HepG2 (cell line): ENCODE results near the gene COX7C. TPM values are rescaled to one million over a fixed set of nuclear protein-coding genes. Genes with fewer than 3 reads are reported as not detected.

Source experiments
- CBFB ChIP-seq: sonication (generic); formaldehyde crosslinking; IDR thresholded peaks from 2 replicates; pipeline ENCODE4 v1.4.0; 2020; ENCODE audit warnings: missing genetic modification reagents
- HNF4G ChIP-seq, 2 experiments: sonication (generic) in 1 of 2; formaldehyde crosslinking in 1 of 2; IDR thresholded peaks; 2 replicates each; pipeline versions ENCODE4 v1.4.0 to v1.6.1; 2011 to 2020; ENCODE audit warnings: borderline replicate concordance in 2 of 2, low read depth in 2 of 2, mild to moderate bottlenecking in 2 of 2, low read length in 1 of 2, missing genetic modification reagents in 1 of 2, moderate library complexity in 1 of 2
- KAT2B ChIP-seq: fragments of 150-350 bp; IDR thresholded peaks from 2 replicates; pipeline ENCODE4 v1.6.1; 2014; ENCODE audit warnings: low read depth, low read length, borderline replicate concordance
- KDM3A ChIP-seq: IDR thresholded peaks from 2 replicates; pipeline ENCODE4 v1.6.1; 2018; ENCODE audit warnings: low read depth, missing compliant biosample characterization
- MAFK ChIP-seq, 2 experiments: IDR thresholded peaks in 1 of 2; conservative IDR thresholded peaks in 1 of 2; 2 replicates each; pipeline ENCODE4 v1.6.1; 2011; ENCODE audit warnings: improper control_type of control experiment in 2 of 2, low read length in 2 of 2
- MED8 ChIP-seq: sonication (generic); formaldehyde crosslinking; IDR thresholded peaks from 2 replicates; pipeline ENCODE4 v1.8.1; 2023; ENCODE audit warnings: mild to moderate bottlenecking, missing genetic modification reagents; ENCODE audit not compliant: insufficient replicate concordance
- RFX1 ChIP-seq: fragments of 450-650 bp; IDR thresholded peaks from 2 replicates; pipeline ENCODE4 v1.6.1; 2017
- SATB2 ChIP-seq: sonication (generic); formaldehyde crosslinking; IDR thresholded peaks from 2 replicates; pipeline ENCODE4 v1.5.0; 2020; ENCODE audit warnings: missing genetic modification reagents
- STAG1 ChIP-seq: sonication (generic); formaldehyde crosslinking; IDR thresholded peaks from 2 replicates; pipeline ENCODE4 v1.4.0; 2020; ENCODE audit warnings: missing genetic modification reagents
- TRIM24 ChIP-seq: sonication (generic); formaldehyde crosslinking; IDR thresholded peaks from 2 replicates; pipeline ENCODE4 v1.8.0; 2022; ENCODE audit warnings: mild to moderate bottlenecking, missing genetic modification reagents
- U2AF1 ChIP-seq: fragments of 200-400 bp; formaldehyde crosslinking; optimal IDR thresholded peaks from 2 replicates; pipeline ENCODE3; 2017; ENCODE audit warnings: mild to moderate bottlenecking, low read depth, low read length
- ZNF253 ChIP-seq: sonication (generic); formaldehyde crosslinking; IDR thresholded peaks from 2 replicates; pipeline ENCODE4 v1.8.0; 2022; ENCODE audit warnings: mild to moderate bottlenecking, missing genetic modification reagents, borderline replicate concordance
- ZNF337 ChIP-seq: sonication (generic); formaldehyde crosslinking; IDR thresholded peaks from 2 replicates; pipeline ENCODE4 v1.5.1; 2020; ENCODE audit warnings: missing genetic modification reagents, low read depth, mild to moderate bottlenecking, borderline replicate concordance
- ZNF34 ChIP-seq: sonication (generic); formaldehyde crosslinking; IDR thresholded peaks from 2 replicates; pipeline ENCODE4 v1.4.0; 2020; ENCODE audit warnings: mild to moderate bottlenecking, missing genetic modification reagents, borderline replicate concordance
- ZNF567 ChIP-seq: sonication (generic); formaldehyde crosslinking; IDR thresholded peaks from 2 replicates; pipeline ENCODE4 v1.8.1; 2023; ENCODE audit warnings: mild to moderate bottlenecking, missing genetic modification reagents, borderline replicate concordance
- polyA plus RNA-seq, 8 experiments: library from polyadenylated mRNA; depleted of rRNA in 3 of 8; stranded (reverse) in 7 of 8; unstranded in 1 of 8; fragments of >200 nt; fragmentation: Illumina TruSeq in 4 of 8; extraction: Trizol in 4 of 8; gene quantifications; 2 replicates each; pipeline versions ENCODE4 v1.2.1 to v1.2.3, GENCODE V29; 2011 to 2016; ENCODE audit warnings: low read depth in 4 of 8, missing spikeins in 1 of 8, mixed read lengths in 1 of 8; ENCODE audit not compliant: insufficient read depth in 1 of 8
- total RNA-seq, 5 experiments: library from RNA; depleted of rRNA; stranded (reverse); fragments of >200 nt; fragmentation: Illumina TruSeq; extraction: Trizol; gene quantifications; 2 replicates each; pipeline ENCODE4 v1.2.3, GENCODE V29; 2016; ENCODE audit warnings: low read depth in 1 of 5
- TF ChIP-seq, protein P1 (sequence below): sonication (generic); formaldehyde crosslinking; IDR thresholded peaks from 2 replicates; pipeline ENCODE4 v1.5.1; 2020; ENCODE audit warnings: missing genetic modification reagents, mild to moderate bottlenecking, borderline replicate concordance
- TF ChIP-seq, protein P2 (sequence below): sonication (generic); formaldehyde crosslinking; IDR thresholded peaks from 2 replicates; pipeline ENCODE4 v1.8.1; 2022; ENCODE audit warnings: mild to moderate bottlenecking, missing genetic modification reagents
- TF ChIP-seq, protein P3 (sequence below): sonication (generic); formaldehyde crosslinking; IDR thresholded peaks from 2 replicates; pipeline ENCODE4 v1.5.0; 2020; ENCODE audit warnings: mild to moderate bottlenecking, missing genetic modification reagents
- TF ChIP-seq, protein P4 (sequence below): sonication (generic); formaldehyde crosslinking; IDR thresholded peaks from 2 replicates; pipeline ENCODE4 v1.8.1; 2023; ENCODE audit warnings: mild to moderate bottlenecking, missing genetic modification reagents
- TF ChIP-seq, protein P5 (sequence below): sonication (generic); formaldehyde crosslinking; IDR thresholded peaks from 2 replicates; pipeline ENCODE4 v1.8.0; 2022; ENCODE audit warnings: missing genetic modification reagents, mild to moderate bottlenecking, borderline replicate concordance
- TF ChIP-seq, protein P6 (sequence below): sonication (generic); formaldehyde crosslinking; IDR thresholded peaks from 2 replicates; pipeline ENCODE4 v1.4.0; 2020; ENCODE audit warnings: mild to moderate bottlenecking, missing genetic modification reagents

COX7C gene
- total and polyA plus RNA-seq, 2 of the 13 experiments (the other 11 are each of a cell fraction or from before 2014, with no cell fraction given), result 538 to 635 TPM

DNA sequence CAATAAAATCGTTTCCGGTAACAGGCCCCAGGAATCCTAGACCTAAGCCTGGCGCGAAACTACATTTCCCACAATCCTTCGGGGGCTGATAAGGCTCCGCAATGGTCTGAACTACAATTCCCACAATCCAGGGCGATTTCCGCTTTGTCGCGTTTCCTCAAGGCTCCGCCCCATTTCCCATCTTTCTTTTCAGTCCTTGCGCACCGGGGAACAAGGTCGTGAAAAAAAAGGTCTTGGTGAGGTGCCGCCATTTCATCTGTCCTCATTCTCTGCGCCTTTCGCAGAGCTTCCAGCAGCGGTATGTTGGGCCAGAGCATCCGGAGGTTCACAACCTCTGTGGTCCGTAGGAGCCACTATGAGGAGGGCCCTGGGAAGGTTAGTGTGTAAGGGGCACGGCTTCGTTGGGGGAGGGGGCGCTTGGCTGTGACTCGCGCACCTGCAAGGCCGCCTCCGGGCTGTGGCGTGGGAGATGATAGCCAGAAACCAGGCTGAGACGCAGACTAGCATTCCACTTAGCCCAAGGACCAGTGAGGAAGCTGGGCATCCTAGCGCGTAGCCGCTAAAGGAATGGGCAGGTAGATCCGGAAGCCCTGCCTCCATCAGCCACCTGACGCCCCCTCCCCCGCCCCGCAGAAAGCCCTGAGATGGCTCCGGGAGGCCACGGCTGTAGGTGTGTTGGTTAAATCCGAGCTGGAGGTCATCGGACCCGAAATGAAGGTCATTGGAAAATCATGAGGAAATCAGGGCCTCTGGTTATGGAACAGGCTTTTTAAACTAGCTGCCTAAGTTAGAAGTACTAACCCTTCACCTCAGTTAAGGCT, at the start of gene COX7C (continued):
- TF ChIP-seq, protein P1, sequence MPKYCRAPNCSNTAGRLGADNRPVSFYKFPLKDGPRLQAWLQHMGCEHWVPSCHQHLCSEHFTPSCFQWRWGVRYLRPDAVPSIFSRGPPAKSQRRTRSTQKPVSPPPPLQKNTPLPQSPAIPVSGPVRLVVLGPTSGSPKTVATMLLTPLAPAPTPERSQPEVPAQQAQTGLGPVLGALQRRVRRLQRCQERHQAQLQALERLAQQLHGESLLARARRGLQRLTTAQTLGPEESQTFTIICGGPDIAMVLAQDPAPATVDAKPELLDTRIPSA (CRISPR knock-in tag), result no peak
- TF ChIP-seq SATB2 (CRISPR knock-in tag) (no peak), RFX1 (no peak), CBFB (CRISPR knock-in tag) (peak; percentile 60; the same call in 1 of the 2 replicates), TRIM24 (CRISPR knock-in tag) (no peak), ZNF34 (CRISPR knock-in tag) (peak; percentile 82; the same call in 1 of the 2 replicates), ZNF337 (CRISPR knock-in tag) (0 out of 2 replicates have a peak, but pooled peaks have one; percentile 29), HNF4G (IDR thresholded peaks at IDR 0.05; ENCODE audit: borderline replicate concordance, low read depth, low read length) (no peak), HNF4G (CRISPR knock-in tag; IDR thresholded peaks at IDR 0.05; ENCODE audit: borderline replicate concordance, low read depth) (no peak), KDM3A (CRISPR knock-in tag) (no peak), STAG1 (no peak), MAFK (conservative IDR thresholded peaks at IDR 0.05 in 1 of 2, IDR thresholded peaks at IDR 0.05 in 1 of 2; ENCODE audit: low read length in 2 of 2) (no peak), ZNF567 (CRISPR knock-in tag) (no peak), ZNF253 (CRISPR knock-in tag) (no peak), U2AF1 (no peak), KAT2B (no peak), MED8 (CRISPR knock-in tag) (no peak)
- TF ChIP-seq, protein P2, sequence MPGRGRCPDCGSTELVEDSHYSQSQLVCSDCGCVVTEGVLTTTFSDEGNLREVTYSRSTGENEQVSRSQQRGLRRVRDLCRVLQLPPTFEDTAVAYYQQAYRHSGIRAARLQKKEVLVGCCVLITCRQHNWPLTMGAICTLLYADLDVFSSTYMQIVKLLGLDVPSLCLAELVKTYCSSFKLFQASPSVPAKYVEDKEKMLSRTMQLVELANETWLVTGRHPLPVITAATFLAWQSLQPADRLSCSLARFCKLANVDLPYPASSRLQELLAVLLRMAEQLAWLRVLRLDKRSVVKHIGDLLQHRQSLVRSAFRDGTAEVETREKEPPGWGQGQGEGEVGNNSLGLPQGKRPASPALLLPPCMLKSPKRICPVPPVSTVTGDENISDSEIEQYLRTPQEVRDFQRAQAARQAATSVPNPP (CRISPR knock-in tag), result no peak
- TF ChIP-seq, protein P3, sequence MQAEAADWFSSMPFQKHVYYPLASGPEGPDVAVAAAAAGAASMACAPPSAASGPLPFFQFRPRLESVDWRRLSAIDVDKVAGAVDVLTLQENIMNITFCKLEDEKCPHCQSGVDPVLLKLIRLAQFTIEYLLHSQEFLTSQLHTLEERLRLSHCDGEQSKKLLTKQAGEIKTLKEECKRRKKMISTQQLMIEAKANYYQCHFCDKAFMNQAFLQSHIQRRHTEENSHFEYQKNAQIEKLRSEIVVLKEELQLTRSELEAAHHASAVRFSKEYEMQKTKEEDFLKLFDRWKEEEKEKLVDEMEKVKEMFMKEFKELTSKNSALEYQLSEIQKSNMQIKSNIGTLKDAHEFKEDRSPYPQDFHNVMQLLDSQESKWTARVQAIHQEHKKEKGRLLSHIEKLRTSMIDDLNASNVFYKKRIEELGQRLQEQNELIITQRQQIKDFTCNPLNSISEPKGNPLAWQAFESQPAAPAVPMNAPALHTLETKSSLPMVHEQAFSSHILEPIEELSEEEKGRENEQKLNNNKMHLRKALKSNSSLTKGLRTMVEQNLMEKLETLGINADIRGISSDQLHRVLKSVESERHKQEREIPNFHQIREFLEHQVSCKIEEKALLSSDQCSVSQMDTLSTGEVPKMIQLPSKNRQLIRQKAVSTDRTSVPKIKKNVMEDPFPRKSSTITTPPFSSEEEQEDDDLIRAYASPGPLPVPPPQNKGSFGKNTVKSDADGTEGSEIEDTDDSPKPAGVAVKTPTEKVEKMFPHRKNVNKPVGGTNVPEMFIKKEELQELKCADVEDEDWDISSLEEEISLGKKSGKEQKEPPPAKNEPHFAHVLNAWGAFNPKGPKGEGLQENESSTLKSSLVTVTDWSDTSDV (CRISPR knock-in tag), result peak; percentile 75; the same call in 1 of the 2 replicates
- TF ChIP-seq, protein P4, sequence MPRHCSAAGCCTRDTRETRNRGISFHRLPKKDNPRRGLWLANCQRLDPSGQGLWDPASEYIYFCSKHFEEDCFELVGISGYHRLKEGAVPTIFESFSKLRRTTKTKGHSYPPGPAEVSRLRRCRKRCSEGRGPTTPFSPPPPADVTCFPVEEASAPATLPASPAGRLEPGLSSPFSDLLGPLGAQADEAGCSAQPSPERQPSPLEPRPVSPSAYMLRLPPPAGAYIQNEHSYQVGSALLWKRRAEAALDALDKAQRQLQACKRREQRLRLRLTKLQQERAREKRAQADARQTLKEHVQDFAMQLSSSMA, result 0 out of 2 replicates have a peak, but pooled peaks have one; percentile 27
- TF ChIP-seq, protein P5, sequence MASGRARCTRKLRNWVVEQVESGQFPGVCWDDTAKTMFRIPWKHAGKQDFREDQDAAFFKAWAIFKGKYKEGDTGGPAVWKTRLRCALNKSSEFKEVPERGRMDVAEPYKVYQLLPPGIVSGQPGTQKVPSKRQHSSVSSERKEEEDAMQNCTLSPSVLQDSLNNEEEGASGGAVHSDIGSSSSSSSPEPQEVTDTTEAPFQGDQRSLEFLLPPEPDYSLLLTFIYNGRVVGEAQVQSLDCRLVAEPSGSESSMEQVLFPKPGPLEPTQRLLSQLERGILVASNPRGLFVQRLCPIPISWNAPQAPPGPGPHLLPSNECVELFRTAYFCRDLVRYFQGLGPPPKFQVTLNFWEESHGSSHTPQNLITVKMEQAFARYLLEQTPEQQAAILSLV (CRISPR knock-in tag), result no peak
- TF ChIP-seq, protein P6, sequence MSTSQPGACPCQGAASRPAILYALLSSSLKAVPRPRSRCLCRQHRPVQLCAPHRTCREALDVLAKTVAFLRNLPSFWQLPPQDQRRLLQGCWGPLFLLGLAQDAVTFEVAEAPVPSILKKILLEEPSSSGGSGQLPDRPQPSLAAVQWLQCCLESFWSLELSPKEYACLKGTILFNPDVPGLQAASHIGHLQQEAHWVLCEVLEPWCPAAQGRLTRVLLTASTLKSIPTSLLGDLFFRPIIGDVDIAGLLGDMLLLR (CRISPR knock-in tag), result 0 out of 2 replicates have a peak, but pooled peaks have one; percentile 4
